ENCODE data around the gene ARHGAP21.

Gene ARHGAP21

GRCh38 chr10:24574161-24574560, 149.5 kb downstream of the ARHGAP21 start:
- no peak for DNase-seq (ENCODE audit: low read depth)

GRCh38 chr10:24571870-24572450, 151.7 kb downstream of the ARHGAP21 start:
- DNase-seq (ENCODE audit: low read depth) = no peak

GRCh38 chr10:24570658-24571426, 152.8 kb downstream of the ARHGAP21 start:
- no peak for DNase-seq (ENCODE audit: low read depth)

GRCh38 chr10:24569828-24570657, 153.6 kb downstream of the ARHGAP21 start:
- DNase-seq (ENCODE audit: low read depth) = no peak

GRCh38 chr10:24569330-24569796, 154.3 kb downstream of the ARHGAP21 start:
- DNase-seq (ENCODE audit: low read depth) = no peak

GRCh38 chr10:24568042-24568441, 155.6 kb downstream of the ARHGAP21 start:
- no peak for DNase-seq (ENCODE audit: low read depth)

GRCh38 chr10:24561453-24561852, 162.2 kb downstream of the ARHGAP21 start:
- DNase-seq (ENCODE audit: low read depth) = no peak

GRCh38 chr10:24556750-24557742, 166.6 kb downstream of the ARHGAP21 start:
- DNase-seq (ENCODE audit: low read depth) = no peak

- no peak for DNase-seq (ENCODE audit: low read depth)
Measured at GRCh38 chr10:24556126-24556749, 167.4 kb downstream of the ARHGAP21 start.

- no peak for DNase-seq (ENCODE audit: low read depth)
Measured at GRCh38 chr10:24554036-24554435, 169.7 kb downstream of the ARHGAP21 start.

GRCh38 chr10:24553051-24553612, 170.6 kb downstream of the ARHGAP21 start:
- DNase-seq (ENCODE audit: low read depth) = no peak

GRCh38 chr10:24552346-24553016, 171.2 kb downstream of the ARHGAP21 start:
- no peak for DNase-seq (ENCODE audit: low read depth)

GRCh38 chr10:24551161-24551560, 172.5 kb downstream of the ARHGAP21 start:
- no peak for DNase-seq (ENCODE audit: low read depth)

GRCh38 chr10:24550680-24551079, 173.0 kb downstream of the ARHGAP21 start:
- DNase-seq (ENCODE audit: low read depth) = no peak

- DNase-seq (ENCODE audit: low read depth) = no peak
Measured at GRCh38 chr10:24545585-24545984, 178.1 kb downstream of the ARHGAP21 start.

- no peak for DNase-seq (ENCODE audit: low read depth)
Measured at GRCh38 chr10:24544776-24545175, 178.9 kb downstream of the ARHGAP21 start.

GRCh38 chr10:24542314-24543270, 181.1 kb downstream of the ARHGAP21 start:
- no peak for DNase-seq (ENCODE audit: low read depth)

GRCh38 chr10:24541239-24541753, 182.4 kb downstream of the ARHGAP21 start:
- no peak for DNase-seq (ENCODE audit: low read depth)

- no peak for DNase-seq (ENCODE audit: low read depth)
Measured at GRCh38 chr10:24536636-24537035, 187.1 kb downstream of the ARHGAP21 start.
